PC-9 (cell line): ENCODE results near the gene PLCH2. TPM values are rescaled to one million over a fixed set of nuclear protein-coding genes. Genes with fewer than 3 reads are reported as not detected.

Experiments
- BruUV-seq: library from RNA; stranded (reverse); fragments of 400-500 nt; replicated peaks from 2 replicates; lab custom pipeline; 2021; lab: Mats Ljungman, UMichigan
- CTCF ChIA-PET: fragments of 300-600 bp; sonication (Branson Sonifier 250); formaldehyde crosslinking; loops from one replicate; lab custom pipeline; 2022; ENCODE audit warnings: antibody characterized with exemption; lab: Charles Lee
- POLR2A ChIA-PET: fragments of 300-600 bp; sonication (Branson Sonifier 250); formaldehyde crosslinking; loops from one replicate; lab custom pipeline; 2022; ENCODE audit warnings: antibody characterized with exemption; ENCODE audit not compliant: unreplicated experiment; lab: Charles Lee
- DNase-seq, 2 experiments: peaks; one replicate each; pipeline versions ENCODE4 v3.0.0 to v3.0.0-alpha.2; 2015 to 2022; ENCODE audit warnings: mixed read lengths in 1 of 2
- H2AFZ ChIP-seq: fragments of 200-600 bp; sonication (generic); 2 replicates; pipeline ENCODE4 v1.8.1; 2017; ENCODE audit warnings: antibody characterized with exemption
- H3F3A ChIP-seq: fragments of 200-600 bp; sonication (generic); 2 replicates; pipeline ENCODE4 v1.8.1; 2017; ENCODE audit warnings: antibody characterized with exemption, mild to moderate bottlenecking, low read depth; ENCODE audit not compliant: insufficient read depth
- H3K27ac ChIP-seq: fragments of 200-600 bp; sonication (generic); 2 replicates; pipeline ENCODE4 v1.6.1; 2016; ENCODE audit warnings: mixed run types
- H3K27me3 ChIP-seq: fragments of 200-600 bp; sonication (generic); 2 replicates; pipeline ENCODE4 v1.6.1; 2016; ENCODE audit warnings: low read depth, mixed run types; ENCODE audit not compliant: insufficient read depth
- H3K36me3 ChIP-seq: fragments of 200-600 bp; sonication (generic); 2 replicates; pipeline ENCODE4 v1.6.1; 2016; ENCODE audit warnings: low read depth, mixed run types
- H3K4me1 ChIP-seq: fragments of 200-600 bp; sonication (generic); replicated peaks from 2 replicates; pipeline ENCODE4 v1.6.1; 2016; ENCODE audit warnings: mixed run types; ENCODE audit not compliant: insufficient read depth
- H3K4me2 ChIP-seq: fragments of 200-600 bp; sonication (generic); 2 replicates; pipeline ENCODE4 v1.6.1; 2017; ENCODE audit warnings: mixed run types
- H3K4me3 ChIP-seq: fragments of 200-600 bp; sonication (generic); 2 replicates; pipeline ENCODE4 v1.6.1; 2016; ENCODE audit warnings: mixed run types
- H3K79me2 ChIP-seq: fragments of 200-600 bp; sonication (generic); 2 replicates; pipeline ENCODE4 v1.6.1; 2017; ENCODE audit warnings: low read depth, mixed run types
- H3K9me2 ChIP-seq: fragments of 200-600 bp; sonication (generic); 2 replicates; pipeline ENCODE4 v1.8.1; 2017; ENCODE audit warnings: mild to moderate bottlenecking; ENCODE audit not compliant: insufficient read depth
- H3K9me3 ChIP-seq: fragments of 200-600 bp; sonication (generic); 2 replicates; pipeline ENCODE4 v1.8.1; 2016; ENCODE audit warnings: low read depth; ENCODE audit not compliant: insufficient read depth
- H4K20me1 ChIP-seq: fragments of 200-600 bp; sonication (generic); 2 replicates; pipeline ENCODE4 v1.8.1; 2017; ENCODE audit not compliant: insufficient read depth
- EZH2 ChIP-seq: fragments of 200-600 bp; sonication (generic); IDR thresholded peaks from 2 replicates; pipeline ENCODE4 v1.8.0; 2017; ENCODE audit warnings: antibody characterized with exemption, low read depth
- intact Hi-C: fragments of 100-400 bp; cut with micrococcal nuclease; formaldehyde crosslinking; loops from one replicate; pipeline ENCODE4 v1.10.0; 2022; ENCODE audit not compliant: unreplicated experiment
- total RNA-seq: library from RNA; stranded (reverse); gene quantifications from 2 replicates; pipeline ENCODE4 v1.2.3, GENCODE V29; 2021
- TF ChIP-seq, protein P1 (sequence below): fragments of 200-600 bp; sonication (generic); conservative IDR thresholded peaks from 2 replicates; pipeline ENCODE4 v1.6.1; 2017; ENCODE audit warnings: mixed run types, antibody characterized with exemption, mild to moderate bottlenecking, moderate library complexity

The PLCH2 gene
- total RNA-seq, 1 experiment from 2014 or later = 0.98 TPM

DNA sequence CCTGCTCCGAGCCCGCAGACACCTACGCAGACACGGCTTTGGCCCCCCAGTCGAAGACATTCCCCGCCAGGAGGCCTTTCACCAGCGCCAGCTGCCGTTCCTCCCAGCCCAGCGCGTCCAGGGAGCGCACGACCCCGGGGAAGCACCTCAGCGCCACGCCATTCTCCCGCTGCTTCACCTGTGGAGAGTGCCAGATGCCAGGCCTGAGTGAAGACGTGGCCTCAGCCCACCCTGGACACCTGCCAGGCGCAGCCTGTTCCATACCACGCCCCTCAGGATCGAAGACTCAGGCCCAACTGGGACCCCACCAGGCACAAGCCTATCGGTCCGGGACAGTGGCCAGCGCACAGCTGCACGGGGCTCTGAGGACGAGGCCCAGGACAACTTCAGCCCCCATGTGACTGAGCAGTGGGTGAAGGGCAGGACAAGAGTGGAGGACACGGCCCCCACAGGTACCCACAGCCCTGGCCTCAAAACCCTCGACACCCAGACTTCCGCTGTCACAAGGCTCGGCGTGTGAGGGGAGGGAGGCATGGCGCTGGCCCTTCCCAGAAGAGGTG is 36.9 kb downstream of the PLCH2 start:
- Histone ChIP-seq H3K4me1 (no peaks in the 10 kb centered on the region), H2AFZ (no peak overlapping the region), H3F3A (no peaks in the 10 kb centered on the region), H3K79me2 (no peaks in the 10 kb centered on the region), H3K36me3 (no peaks in the 10 kb centered on the region), H3K9me2 (no peaks in the 10 kb centered on the region), H3K4me2 (no peak overlapping the region), H4K20me1 (peaks cover 4% of the 10 kb centered on the region), H3K27me3 (no peaks in the 10 kb centered on the region), H3K9me3 (no peaks in the 10 kb centered on the region), H3K27ac (no peak overlapping the region), H3K4me3 (no peak overlapping the region)
- no TSS peak for BruUV-seq
- POLR2A ChIA-PET = no interaction called here
- no peak for DNase-seq
- TF ChIP-seq, protein P1, sequence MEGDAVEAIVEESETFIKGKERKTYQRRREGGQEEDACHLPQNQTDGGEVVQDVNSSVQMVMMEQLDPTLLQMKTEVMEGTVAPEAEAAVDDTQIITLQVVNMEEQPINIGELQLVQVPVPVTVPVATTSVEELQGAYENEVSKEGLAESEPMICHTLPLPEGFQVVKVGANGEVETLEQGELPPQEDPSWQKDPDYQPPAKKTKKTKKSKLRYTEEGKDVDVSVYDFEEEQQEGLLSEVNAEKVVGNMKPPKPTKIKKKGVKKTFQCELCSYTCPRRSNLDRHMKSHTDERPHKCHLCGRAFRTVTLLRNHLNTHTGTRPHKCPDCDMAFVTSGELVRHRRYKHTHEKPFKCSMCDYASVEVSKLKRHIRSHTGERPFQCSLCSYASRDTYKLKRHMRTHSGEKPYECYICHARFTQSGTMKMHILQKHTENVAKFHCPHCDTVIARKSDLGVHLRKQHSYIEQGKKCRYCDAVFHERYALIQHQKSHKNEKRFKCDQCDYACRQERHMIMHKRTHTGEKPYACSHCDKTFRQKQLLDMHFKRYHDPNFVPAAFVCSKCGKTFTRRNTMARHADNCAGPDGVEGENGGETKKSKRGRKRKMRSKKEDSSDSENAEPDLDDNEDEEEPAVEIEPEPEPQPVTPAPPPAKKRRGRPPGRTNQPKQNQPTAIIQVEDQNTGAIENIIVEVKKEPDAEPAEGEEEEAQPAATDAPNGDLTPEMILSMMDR = no peak
- TF ChIP-seq EZH2 = no peak
- intact Hi-C loops = no loop called here
- CTCF ChIA-PET = no interaction called here

DNA sequence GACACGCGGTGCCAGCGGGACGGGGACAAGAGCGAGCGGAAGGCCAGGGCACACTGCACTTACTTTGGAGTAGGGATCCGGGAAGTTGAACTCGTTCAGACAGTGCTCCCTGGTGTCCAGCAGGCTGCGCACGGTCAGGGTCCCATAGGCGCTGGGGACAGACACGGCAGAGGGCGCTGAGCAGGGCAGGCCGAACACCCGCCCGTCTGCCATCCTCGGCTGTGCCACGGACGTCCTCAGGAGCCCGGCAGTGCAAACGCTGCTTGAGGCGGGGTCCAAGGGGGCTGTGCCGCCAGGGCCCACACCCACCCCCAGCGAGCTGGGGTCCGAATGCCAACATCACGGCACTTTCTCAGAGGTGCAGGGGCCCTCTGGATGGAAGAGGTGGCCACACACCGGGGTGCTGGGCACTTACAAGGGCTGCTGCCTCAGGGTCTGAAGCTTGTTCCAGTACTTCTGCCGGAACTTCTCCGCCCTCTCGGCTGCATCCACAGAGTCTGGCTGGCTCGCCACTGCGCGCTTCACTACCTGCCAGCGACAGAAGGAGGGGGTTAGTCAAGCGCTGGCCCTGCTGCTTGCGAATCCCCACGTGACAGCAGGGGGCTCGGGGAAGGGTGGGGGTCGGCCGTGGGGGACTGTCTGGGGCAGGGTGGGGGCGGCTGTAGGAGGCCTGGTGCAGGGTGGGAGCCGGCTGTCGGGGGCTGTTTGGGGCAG is 38.0 kb downstream of the PLCH2 start:
- Histone ChIP-seq H3K27ac (no peak overlapping the region), H3K36me3 (no peaks in the 10 kb centered on the region), H3K9me2 (no peaks in the 10 kb centered on the region), H3K4me3 (no peak overlapping the region), H3F3A (no peaks in the 10 kb centered on the region), H3K4me1 (no peaks in the 10 kb centered on the region), H2AFZ (no peak overlapping the region), H4K20me1 (peaks cover 3% of the 10 kb centered on the region; the same call in 1 of the 2 replicates), H3K79me2 (no peaks in the 10 kb centered on the region), H3K27me3 (no peaks in the 10 kb centered on the region), H3K4me2 (no peak overlapping the region), H3K9me3 (no peaks in the 10 kb centered on the region)
- no TSS peak for BruUV-seq
- DNase-seq = no peak
- intact Hi-C loops = no loop called here
- ChIA-PET CTCF (no interaction called here), POLR2A (no interaction called here)
- TF ChIP-seq, protein P1 = no peak
- TF ChIP-seq EZH2 = no peak

DNA sequence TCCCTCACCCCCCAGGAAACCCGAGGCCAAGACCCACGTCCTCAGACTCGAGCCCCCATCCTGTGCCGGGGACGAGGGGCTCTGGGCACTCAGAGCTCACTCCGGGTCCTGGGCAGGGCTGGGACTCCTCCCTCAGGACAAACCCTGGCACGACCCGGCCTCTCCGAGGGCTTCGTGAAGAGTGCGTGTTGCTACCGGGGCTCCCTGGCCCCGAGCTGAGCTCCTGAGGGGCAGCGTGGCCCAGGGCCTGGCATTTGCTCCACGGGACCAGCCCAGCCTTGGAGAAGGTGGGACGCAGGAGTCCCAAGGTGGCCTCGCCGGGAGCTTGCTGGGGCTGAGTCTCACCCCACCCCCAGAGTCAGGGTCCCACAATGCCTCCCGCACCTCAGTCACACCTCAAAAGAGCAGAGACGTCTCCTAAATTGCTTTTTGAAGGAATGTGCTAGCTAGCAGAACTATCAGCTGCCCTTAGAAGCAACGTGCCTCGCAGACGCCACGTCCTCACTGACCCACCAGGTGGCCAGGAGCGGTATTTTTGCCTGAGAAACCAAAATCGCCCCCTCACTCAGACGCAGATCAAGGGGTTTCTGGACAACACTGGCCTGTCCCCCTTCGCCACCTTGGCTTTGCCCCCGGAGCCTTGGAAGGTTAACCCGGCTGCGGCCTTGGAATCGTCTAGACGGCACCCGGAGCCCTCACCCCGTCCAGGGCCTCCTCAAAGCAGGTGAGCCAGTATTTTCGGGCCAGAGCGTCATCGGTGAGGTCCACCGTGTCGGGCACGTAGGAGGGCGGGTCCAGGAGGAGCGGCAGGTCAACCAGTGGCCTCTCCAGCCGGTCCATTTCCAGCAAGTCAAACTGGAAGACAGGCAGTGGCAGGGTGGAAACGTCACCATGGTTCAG is 39.0 kb downstream of the PLCH2 start:
- H3K9me2 ChIP-seq = no peaks in the 10 kb centered on the region

More for the DNA sequence above, 39.0 kb downstream of the PLCH2 start:
- H3K4me1 ChIP-seq = no peaks in the 10 kb centered on the region
- no peak for TF ChIP-seq EZH2
- TF ChIP-seq, protein P1 = peak; percentile 29; the same call in 1 of the 2 replicates
- H4K20me1 ChIP-seq = peaks cover 3% of the 10 kb centered on the region; the same call in 1 of the 2 replicates
- intact Hi-C loops = no loop called here
- ChIA-PET CTCF (no interaction called here), POLR2A (interaction anchor here (0.6 kb wide), 2 partner anchors 18 to 20 kb away, joined by 6 to 8 read pairs; no protein-coding TSS in a partner anchor)
- no peaks in the 10 kb centered on the region for H3K27me3 ChIP-seq
- BruUV-seq = no TSS peak
- H3K36me3 ChIP-seq = no peaks in the 10 kb centered on the region
- no peak overlapping the region for H2AFZ ChIP-seq
- H3K27ac ChIP-seq = no peak overlapping the region
- no peaks in the 10 kb centered on the region for H3K79me2 ChIP-seq
- no peaks in the 10 kb centered on the region for H3K9me3 ChIP-seq
- DNase-seq = no peak
- no peak overlapping the region for H3K4me2 ChIP-seq
- H3F3A ChIP-seq = no peaks in the 10 kb centered on the region
- no peak overlapping the region for H3K4me3 ChIP-seq
